Activated naive CD4-positive, alpha-beta T cell treated with anti-CD3 and anti-CD28 coated beads, Interleukin-2, amount 50 U/mL, for 72 hours (primary cell): ENCODE data around the gene LAMC1. TPM values are rescaled to one million over a fixed set of nuclear protein-coding genes. Genes with fewer than 3 reads are reported as not detected.
A peak's percentile ranks its signal among the peaks of the same experiment; 100 is the strongest.
"Not testable (repeated sequence)": the region's sequence is repeated elsewhere in the genome, so short reads cannot be mapped to it uniquely, and the experiment has no call there.

ENCODE experiments used
- ATAC-seq, 2 donors: fragments of 150-1000 bp; cut with Tn5 transposase; 2 replicates each; pipeline ENCODE4 v1.10.0; 2021; ENCODE audit warnings: mild to moderate bottlenecking in 2 of 2, moderate library complexity in 2 of 2
- DNase-seq, 2 donors: peaks; one replicate each; pipeline ENCODE4 v3.0.0; 2021 to 2022; ENCODE audit warnings: low spot score in 2 of 2
- H3K27ac Mint-ChIP-seq, 2 donors: one replicate each; pipeline ENCODE4 v1.8.0; 2022; ENCODE audit warnings: mild to moderate bottlenecking in 2 of 2, mixed read lengths in 2 of 2
- H3K36me3 Mint-ChIP-seq, 2 donors: one replicate each; pipeline ENCODE4 v1.8.0; 2022; ENCODE audit warnings: mixed read lengths in 2 of 2
- H3K9me3 Mint-ChIP-seq, 2 donors: one replicate each; pipeline ENCODE4 v1.8.0; 2022; ENCODE audit warnings: mixed read lengths in 2 of 2
- total RNA-seq, 2 donors: library from RNA; stranded (reverse); gene quantifications; one replicate each; pipeline ENCODE4 v1.2.3, GENCODE V29; 2022

Gene LAMC1
- total RNA-seq, 2 donors from 2014 or later: not detected

DNA sequence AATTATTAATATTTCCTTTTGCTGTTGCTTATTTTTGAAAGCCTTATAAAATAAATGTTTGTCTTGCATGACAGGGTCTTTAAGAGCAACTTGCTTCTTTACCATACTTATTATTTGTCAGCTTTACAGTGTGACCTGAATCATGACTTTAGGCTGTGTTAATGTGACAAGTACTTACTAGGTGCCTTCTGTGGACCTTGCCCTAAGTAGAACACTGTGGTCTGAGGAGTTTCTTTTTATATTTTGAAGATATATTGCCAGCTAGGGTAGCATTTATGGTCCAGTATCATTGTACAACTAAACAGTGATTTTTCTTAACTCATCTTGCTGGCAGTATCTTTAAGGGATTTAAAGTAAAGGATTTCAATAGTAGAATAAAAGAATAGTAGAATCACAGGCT, 117.4 kb downstream of the LAMC1 start:
- Mint-ChIP-seq H3K9me3 (no peaks in the 10 kb centered on the region), H3K27ac (no peak overlapping the region), H3K36me3 (no peaks in the 10 kb centered on the region)
- DNase-seq: no peak
- ATAC-seq: no peak

DNA sequence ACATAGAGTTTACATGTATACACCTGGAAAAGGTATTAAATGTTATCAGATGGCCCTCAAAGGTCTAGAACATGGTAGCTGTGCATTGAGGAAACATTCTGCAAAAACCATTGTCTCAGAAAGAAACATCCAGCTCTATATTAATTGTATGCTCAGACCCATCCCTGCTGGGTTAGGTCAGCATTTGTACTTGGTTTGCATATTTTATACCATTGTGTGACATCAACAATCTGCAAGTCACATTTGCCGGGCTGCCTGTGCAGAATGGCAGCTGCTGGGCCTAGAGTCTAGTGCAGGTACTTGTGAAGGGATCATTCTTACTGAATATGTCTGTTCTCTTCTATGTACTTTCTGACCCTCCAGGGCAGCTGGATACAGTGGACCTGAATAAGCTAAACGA, 119.0 kb downstream of the LAMC1 start:
- DNase-seq (no peak), ATAC-seq (no peak)
- Mint-ChIP-seq H3K27ac (no peak overlapping the region), H3K9me3 (no peaks in the 10 kb centered on the region), H3K36me3 (no peaks in the 10 kb centered on the region)

DNA sequence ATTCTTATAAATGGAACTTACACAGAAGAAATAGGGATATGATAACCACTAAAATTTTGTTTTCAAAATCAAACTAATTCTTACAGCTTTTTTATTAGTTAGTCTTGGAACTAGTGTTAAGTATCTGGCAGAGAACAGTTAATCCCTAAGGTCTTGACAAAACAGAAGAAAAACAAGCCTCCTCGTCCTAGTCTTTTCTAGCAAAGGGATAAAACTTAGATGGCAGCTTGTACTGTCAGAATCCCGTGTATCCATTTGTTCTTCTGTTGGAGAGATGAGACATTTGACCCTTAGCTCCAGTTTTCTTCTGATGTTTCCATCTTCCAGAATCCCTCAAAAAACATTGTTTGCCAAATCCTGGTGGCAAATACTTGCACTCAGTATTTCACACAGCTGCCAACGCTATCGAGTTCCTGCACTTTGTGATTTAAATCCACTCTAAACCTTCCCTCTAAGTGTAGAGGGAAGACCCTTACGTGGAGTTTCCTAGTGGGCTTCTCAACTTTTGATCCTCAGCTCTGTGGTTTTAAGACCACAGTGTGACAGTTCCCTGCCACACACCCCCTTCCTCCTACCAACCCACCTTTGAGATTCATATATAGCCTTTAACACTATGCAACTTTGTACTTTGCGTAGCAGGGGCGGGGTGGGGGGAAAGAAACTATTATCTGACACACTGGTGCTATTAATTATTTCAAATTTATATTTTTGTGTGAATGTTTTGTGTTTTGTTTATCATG, 120.5 kb downstream of the LAMC1 start:
- ATAC-seq (no peak), DNase-seq (no peak)
- Mint-ChIP-seq H3K9me3 (no peaks in the 10 kb centered on the region), H3K36me3 (no peaks in the 10 kb centered on the region), H3K27ac (no peak overlapping the region)

DNA sequence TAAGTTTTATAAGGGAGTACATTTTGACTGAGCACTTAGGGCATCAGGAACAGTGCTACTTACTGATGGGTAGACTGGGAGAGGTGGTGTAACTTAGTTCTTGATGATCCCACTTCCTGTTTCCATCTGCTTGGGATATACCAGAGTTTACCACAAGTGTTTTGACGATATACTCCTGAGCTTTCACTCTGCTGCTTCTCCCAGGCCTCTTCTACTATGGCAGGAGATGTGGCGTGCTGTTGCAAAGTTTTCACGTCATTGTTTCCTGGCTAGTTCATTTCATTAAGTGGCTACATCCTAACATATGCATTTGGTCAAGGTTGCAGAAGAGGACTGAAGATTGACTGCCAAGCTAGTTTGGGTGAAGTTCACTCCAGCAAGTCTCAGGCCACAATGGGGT, 121.5 kb downstream of the LAMC1 start:
- ATAC-seq: no peak
- Mint-ChIP-seq H3K36me3 (no peaks in the 10 kb centered on the region), H3K27ac (no peak overlapping the region), H3K9me3 (no peaks in the 10 kb centered on the region)
- no peak for DNase-seq

DNA sequence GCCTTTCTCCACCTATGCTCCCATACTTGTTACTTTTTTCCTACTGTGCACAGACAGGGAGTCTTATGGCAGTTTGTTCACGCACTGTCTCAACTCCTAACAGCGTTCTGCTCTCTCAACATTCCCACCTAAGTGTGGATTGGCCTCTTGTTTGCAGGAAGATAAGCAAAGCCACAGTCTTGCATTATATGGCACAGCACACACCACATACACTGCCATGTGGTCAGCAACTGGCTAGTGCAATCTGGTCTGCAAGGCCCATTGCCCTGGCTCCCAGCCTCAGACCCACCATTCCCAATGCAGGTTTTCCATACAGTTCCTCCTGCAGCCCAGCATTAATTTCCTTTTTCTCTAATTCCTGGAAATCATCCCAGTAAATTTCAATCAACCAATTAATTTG, 124.5 kb downstream of the LAMC1 start:
- Mint-ChIP-seq H3K9me3 (no peaks in the 10 kb centered on the region), H3K36me3 (no peaks in the 10 kb centered on the region), H3K27ac (no peak overlapping the region)
- ATAC-seq (no peak), DNase-seq (no peak)

DNA sequence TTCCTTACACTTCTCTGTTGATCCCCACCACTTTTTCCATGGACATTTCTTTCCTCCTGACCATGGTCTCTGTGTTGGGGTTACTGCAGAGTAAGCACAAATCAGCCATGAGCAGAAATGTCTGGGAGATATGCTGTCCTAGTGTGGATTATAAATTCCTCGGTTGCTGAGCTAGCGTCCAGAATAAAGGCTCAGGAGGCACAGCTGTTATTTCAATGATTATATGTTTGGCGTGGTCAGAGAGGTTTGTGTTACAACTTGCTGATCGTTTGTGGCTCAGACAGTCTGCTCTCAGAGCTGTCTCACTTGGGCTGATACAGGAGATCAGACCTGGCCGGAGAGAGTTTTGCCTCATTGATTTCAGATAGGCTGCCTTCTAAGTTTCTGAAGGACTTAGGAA, 125.4 kb downstream of the LAMC1 start:
- DNase-seq (no peak), ATAC-seq (no peak)
- Mint-ChIP-seq H3K36me3 (no peaks in the 10 kb centered on the region), H3K27ac (no peak overlapping the region), H3K9me3 (no peaks in the 10 kb centered on the region)

DNA sequence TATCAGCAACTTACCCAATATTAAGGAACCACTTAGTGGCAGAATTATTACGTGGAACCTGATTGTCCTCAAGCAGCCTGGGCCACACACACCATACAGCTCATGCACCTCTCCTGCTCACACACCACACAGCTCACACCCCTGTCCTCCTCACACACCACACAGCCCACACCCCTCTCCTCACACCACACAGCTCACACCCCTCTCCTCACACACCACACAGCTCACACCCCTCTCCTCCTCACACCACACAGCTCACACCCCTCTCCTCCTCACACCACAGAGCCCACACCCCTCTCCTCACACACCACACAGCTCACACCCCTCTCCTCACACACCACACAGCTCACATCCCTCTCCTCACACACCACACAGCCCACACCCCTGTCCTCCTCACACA, 126.1 kb downstream of the LAMC1 start:
- H3K9me3 Mint-ChIP-seq: no peaks in the 10 kb centered on the region
- H3K36me3 Mint-ChIP-seq: no peaks in the 10 kb centered on the region
- no peak for DNase-seq
- H3K27ac Mint-ChIP-seq: no peak overlapping the region
- ATAC-seq: no peak

DNA sequence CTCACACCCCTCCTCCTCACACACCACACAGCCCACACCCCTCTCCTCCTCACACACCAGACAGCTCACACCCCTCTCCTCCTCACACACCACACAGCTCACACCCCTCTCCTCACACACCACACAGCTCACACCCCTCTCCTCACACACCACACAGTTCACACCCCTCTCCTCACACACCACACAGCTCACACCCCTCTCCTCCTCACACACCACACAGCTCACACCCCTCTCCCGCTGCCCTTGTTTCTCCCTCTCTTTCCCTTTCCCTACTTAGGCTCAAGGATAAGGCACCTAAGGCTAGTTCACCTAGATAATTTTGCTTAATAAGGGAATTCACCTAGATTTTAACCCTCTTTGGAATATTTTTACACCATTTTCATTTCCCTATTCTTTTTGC, 126.8 kb downstream of the LAMC1 start:
- DNase-seq, ATAC-seq, H3K36me3 Mint-ChIP-seq, H3K9me3 Mint-ChIP-seq: not testable (repeated sequence)
- peak overlapping the region in 1 of 2 donors; percentile 53 for H3K27ac Mint-ChIP-seq

DNA sequence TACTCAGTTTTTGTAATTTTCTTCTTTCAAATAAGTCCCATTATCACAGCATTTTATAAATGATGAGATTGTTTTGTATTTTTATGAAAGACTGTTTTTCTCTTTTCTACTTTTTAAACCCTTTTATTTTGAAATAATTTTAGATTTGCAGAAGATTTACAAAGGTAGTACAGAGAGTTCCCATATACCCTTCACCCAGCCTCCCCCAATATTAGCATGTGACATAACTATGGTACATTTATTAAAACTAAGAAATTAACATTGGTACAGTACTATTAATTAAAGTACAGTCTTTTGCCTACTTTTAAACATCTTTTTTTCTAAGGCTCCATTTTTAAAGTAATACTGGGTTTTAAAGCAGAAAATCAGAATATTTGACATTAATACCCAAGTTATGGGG, 127.2 kb downstream of the LAMC1 start:
- ATAC-seq (no peak), DNase-seq (no peak)
- Mint-ChIP-seq H3K27ac (peak overlapping the region in 1 of 2 donors; percentile 53), H3K9me3 (no peaks in the 10 kb centered on the region), H3K36me3 (no peaks in the 10 kb centered on the region)

DNA sequence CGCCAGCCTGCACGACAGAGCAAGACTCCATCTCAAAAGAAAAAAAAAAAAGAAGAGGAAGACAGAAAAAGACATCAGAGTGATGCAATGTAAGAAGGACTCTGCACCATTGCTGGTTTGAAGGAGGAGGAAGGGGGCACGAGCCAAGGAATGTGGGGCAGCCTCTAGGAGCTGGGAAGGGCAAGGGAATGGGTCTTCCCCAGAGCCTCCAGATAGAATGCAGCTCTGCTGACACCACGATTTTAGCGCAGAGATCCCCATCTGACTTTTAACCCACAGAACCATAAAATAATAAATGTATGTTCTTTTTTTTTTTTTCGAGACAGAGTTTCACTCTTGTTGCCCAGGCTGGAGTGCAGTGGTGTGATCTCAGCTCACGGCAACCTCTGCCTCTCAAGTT, 129.0 kb downstream of the LAMC1 start:
- ATAC-seq (no peak), DNase-seq (no peak)
- Mint-ChIP-seq H3K9me3 (no peaks in the 10 kb centered on the region), H3K36me3 (no peaks in the 10 kb centered on the region), H3K27ac (no peak overlapping the region)

DNA sequence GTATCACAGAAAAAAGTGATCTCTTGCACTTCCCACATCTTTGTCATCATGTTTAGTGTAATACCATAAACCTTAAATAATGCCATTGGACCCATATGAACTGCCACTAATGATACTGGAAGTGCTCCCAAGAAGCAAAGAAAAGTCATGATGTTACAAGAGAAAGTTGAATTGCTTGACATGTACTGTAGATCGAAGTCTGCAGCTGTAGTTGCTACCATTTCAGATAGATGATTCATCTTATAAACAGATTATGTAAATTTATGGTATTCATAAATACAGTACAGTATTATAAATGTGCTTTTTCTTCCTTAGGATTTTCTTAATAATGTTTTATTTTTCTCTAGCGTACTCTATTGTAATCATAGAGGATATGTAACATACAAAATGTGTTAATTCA, 132.7 kb downstream of the LAMC1 start:
- H3K27ac Mint-ChIP-seq: no peak overlapping the region
- no peaks in the 10 kb centered on the region for H3K9me3 Mint-ChIP-seq

DNA sequence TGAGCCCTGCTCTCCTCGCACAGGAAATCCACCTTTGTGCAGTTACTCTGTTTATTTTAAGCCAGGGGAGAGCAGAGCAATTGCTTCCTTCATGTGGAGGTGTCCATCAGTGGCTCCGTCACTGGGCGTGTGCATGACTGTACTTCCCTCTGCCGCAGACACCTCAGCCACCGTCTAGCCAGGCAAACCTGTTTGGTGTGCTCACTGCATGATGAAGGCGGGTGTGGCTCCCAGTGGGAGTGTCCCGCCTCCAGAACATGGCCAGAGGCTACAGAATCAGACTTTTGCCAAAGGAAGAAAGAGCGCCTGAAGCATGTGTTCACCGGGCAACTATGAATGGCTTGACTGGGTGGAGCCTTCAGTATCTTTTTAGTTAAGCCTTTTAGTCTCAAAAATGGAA, 136.7 kb downstream of the LAMC1 start:
- DNase-seq: no peak
- Mint-ChIP-seq H3K27ac (no peak overlapping the region), H3K36me3 (no peaks in the 10 kb centered on the region), H3K9me3 (no peaks in the 10 kb centered on the region)
- ATAC-seq: no peak

More for the DNA sequence above, 132.7 kb downstream of the LAMC1 start:
- DNase-seq (no peak), ATAC-seq (no peak)
- H3K36me3 Mint-ChIP-seq: no peaks in the 10 kb centered on the region

DNA sequence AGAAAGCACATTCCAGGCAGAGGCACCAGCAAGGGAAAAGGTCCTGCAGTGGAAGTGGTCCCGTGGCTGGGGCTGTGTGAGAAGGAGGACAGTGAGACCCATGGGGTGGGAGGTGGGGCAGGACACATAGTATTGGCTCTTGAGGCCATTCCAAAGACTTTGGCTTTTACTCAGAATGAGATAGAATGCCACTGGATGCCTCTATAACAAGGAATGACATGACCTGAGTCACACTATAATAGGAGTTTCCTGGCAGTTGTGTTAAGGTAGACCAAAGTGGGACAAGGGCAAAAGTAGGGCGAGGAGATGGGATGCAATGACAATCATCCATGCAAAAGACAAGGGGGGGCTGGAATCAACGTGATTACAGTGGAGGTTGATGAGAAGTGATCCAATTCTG, 138.2 kb downstream of the LAMC1 start:
- DNase-seq: no peak
- Mint-ChIP-seq H3K36me3 (no peaks in the 10 kb centered on the region), H3K27ac (no peak overlapping the region), H3K9me3 (no peaks in the 10 kb centered on the region)
- no peak for ATAC-seq

DNA sequence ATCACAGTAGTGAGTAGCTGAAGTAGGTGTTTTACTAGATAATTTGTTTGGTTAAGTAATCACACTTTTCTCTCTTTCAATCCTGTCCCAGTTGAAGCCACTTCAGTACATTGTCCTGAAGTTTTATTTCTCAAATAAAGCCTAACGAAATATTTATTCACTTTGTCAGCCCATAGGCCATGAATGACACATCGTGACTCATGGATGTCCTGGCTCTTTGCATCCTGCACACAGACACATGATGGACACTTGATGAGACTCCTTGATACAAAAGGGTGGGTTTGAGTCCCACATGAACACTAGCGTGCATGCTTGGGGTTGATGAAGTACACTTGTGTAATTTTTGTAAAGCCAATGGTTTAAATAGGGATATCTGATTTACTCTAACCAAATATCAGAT, 140.1 kb downstream of the LAMC1 start:
- no peak for ATAC-seq
- DNase-seq: no peak
- no peak overlapping the region for H3K27ac Mint-ChIP-seq
- H3K36me3 Mint-ChIP-seq: no peaks in the 10 kb centered on the region
- no peaks in the 10 kb centered on the region for H3K9me3 Mint-ChIP-seq

DNA sequence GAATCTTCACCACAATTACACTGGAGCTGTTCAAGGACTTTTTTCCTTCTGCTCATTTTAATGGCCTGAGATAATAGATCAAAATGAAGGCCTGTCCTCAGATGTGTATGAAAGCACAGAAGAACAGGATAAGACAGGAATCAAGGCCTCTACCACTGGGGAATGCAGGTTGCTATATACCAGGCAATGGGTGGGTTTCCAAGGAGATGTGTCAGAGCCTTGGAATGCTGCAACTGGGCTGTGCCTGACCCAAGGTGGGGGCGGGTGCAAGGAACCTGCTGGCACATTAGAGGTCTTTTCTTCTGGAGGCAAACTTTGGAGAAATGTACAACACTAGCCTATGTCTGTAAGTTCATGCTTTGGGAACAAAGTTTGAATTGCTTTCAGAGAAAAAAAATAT, 141.1 kb downstream of the LAMC1 start:
- no peak overlapping the region for H3K27ac Mint-ChIP-seq
- no peaks in the 10 kb centered on the region for H3K36me3 Mint-ChIP-seq
- ATAC-seq (no peak), DNase-seq (no peak)
- no peaks in the 10 kb centered on the region for H3K9me3 Mint-ChIP-seq

DNA sequence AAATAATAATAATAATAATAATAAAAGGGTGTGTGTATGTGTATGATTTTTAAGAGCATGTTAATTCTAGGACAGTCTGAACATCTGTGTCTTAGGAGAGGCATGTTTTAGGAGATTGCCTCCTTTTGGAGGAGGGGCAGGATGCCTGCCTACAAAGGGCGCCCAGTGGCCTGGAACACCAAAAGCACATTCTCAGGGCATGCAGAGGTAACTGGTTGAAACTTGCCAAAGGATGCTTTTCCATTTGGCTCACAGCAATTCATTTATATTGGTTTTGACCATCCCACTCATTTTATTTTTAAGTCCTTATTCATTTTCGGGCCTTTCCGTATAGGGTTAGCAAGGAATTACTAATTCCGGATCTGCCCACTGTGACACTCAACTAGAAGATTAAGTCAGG, 141.7 kb downstream of the LAMC1 start:
- ATAC-seq (no peak), DNase-seq (no peak)
- Mint-ChIP-seq H3K9me3 (no peaks in the 10 kb centered on the region), H3K36me3 (no peaks in the 10 kb centered on the region), H3K27ac (no peak overlapping the region)

DNA sequence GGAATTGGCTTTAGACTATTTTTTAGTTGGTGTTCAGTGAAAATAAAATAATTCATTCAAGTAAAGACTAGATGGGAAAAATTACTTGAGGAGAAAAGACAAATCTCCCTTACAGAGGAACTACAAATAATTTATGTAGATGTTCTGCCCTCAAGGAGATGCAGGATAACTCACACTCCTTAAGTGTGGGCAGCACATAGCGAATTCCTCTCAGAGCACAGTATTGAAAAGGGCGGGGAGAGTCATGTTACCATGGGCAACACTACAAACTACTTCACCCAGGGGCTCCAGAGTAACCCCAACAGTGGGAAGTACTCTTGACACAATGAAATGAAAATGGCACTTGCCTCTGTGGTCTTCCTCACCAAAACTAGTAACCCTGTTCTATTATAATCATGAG, 142.2 kb downstream of the LAMC1 start:
- H3K9me3 Mint-ChIP-seq: no peaks in the 10 kb centered on the region
- no peak overlapping the region for H3K27ac Mint-ChIP-seq

DNA sequence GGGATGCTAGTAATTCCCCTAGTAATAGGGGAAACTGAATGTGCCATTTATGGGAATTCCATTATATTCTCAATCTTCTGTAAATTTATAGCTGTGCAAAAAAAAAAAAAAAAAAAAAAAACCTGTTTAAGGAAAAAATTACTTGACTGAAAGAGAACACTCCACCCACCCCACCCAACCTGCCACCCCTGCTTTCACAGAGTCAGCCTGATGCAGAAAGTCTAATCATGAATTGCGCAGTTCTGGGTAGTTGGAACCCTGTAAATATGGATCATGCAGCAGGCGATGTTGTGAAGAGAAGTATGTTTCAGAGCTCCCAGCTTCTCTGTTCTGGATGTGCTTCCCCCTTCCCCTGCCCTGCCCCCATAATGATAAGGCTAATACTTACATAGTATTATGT, 143.2 kb downstream of the LAMC1 start:
- Mint-ChIP-seq H3K27ac (no peak overlapping the region), H3K9me3 (no peaks in the 10 kb centered on the region), H3K36me3 (no peaks in the 10 kb centered on the region)
- DNase-seq: no peak
- no peak for ATAC-seq

More for the DNA sequence above, 142.2 kb downstream of the LAMC1 start:
- H3K36me3 Mint-ChIP-seq: no peaks in the 10 kb centered on the region
- ATAC-seq (no peak), DNase-seq (no peak)

DNA sequence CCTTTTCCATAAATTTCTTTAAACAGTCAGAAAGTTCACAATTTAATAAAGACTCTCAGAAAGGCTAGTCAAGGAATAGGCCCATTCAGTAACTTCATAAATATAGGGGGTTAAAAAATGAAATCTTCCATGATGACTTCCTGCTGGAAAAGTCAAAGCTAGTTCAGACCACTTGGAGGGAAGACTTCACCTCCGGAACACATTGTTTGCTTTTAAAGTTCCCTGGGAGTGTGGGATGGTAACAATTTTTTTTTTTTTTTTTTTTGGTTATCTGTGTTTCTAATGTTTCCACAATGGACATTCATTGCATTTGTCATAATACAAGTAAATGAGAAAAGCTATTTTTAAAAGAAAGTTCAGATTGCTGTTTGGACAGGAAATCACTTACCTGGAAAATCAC, 144.5 kb downstream of the LAMC1 start:
- DNase-seq: no peak
- Mint-ChIP-seq H3K27ac (no peak overlapping the region), H3K36me3 (no peaks in the 10 kb centered on the region), H3K9me3 (no peaks in the 10 kb centered on the region)
- no peak for ATAC-seq
